ENCODE data around the gene METRNL. TPM values are rescaled to one million over a fixed set of nuclear protein-coding genes. Genes with fewer than 3 reads are reported as not detected.
"Not testable (repeated sequence)": the region's sequence is repeated elsewhere in the genome, so short reads cannot be mapped to it uniquely, and the experiment has no call there.

METRNL gene
- total RNA-seq, 2 experiments from 2014 or later = 11.1 to 13.2 TPM

GRCh38 chr17:83042522-83043158 lies 36.8 kb upstream of the METRNL start:
- ATAC-seq (ENCODE audit: low read depth) (no peak), DNase-seq (no peak)
- Mint-ChIP-seq H3K4me3 (no peak overlapping the region), H3K27me3 (no peaks in the 10 kb centered on the region), H3K36me3 (peaks cover 65% of the 10 kb centered on the region), H3K9me3 (peaks cover 19% of the 10 kb centered on the region), H3K27ac (no peak overlapping the region), H3K4me1 (peaks cover 14% of the 10 kb centered on the region)
- POLR2A ChIA-PET = interaction anchor here (0.6 kb wide), 1 partner anchor 156 kb away, joined by 5 read pairs; no protein-coding TSS in a partner anchor

DNA sequence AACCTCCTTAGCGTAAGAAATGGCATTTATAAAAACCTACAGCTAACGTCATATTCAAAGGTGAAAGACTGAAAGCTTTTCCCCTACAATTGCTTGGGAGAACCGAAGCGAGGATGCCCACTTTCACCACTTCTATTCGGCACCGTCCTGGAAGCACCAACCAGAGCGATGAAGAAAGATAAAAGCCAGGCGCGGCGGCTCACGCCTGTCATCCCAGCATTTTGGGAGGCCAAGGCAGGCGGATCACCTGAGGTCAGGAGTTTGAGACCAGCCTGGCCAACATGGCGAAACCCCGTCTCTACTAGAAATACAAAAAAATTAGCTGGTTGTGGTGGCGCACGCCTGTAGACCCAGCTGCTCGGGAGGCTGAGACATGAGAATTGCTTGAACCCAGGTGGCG lies 34.9 kb upstream of the METRNL start:
- DNase-seq; POLR2A ChIA-PET; H3K4me3 Mint-ChIP-seq; H3K27ac Mint-ChIP-seq; H3K27me3 Mint-ChIP-seq; ATAC-seq (ENCODE audit: low read depth): not testable (repeated sequence)
- peaks cover 21% of the 10 kb centered on the region for H3K9me3 Mint-ChIP-seq
- peaks cover 71% of the 10 kb centered on the region for H3K36me3 Mint-ChIP-seq
- peaks cover 29% of the 10 kb centered on the region for H3K4me1 Mint-ChIP-seq

DNA sequence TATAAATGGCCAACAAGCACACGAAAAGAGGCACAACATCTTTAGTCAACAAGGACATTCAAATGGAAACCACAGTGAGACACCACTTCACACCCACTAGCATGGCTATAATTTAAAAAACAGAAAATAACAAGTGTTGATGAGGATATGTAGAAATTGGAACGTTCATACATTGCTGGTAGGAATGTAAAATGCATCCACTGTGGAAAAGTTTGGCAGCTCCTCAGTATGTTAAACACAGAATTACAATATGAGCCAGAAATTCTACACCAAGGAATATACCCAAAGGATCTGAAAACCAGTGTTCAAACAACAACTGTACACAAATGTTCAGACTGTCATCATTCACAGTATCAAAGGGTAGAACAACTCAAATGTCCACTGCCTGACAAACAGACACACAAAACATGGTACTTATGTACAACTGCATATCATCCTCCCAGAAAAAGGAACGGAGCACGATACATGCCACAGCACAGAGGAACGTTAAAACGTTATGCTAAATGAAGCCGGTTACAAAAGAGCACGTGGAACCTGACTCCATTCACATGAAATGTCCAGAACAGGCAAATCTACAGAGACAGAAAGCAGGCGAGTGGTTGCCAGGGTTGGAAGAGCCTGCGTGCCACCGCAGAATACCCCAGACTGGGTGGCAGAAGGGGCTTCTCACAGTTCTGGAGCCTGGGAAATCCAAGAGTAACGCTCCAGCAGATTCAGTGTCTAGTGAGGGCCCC lies 32.8 kb upstream of the METRNL start:
- Mint-ChIP-seq H3K4me1 (peaks cover 33% of the 10 kb centered on the region), H3K36me3 (peaks cover 52% of the 10 kb centered on the region), H3K9me3 (peaks cover 14% of the 10 kb centered on the region), H3K27me3 (no peaks in the 10 kb centered on the region), H3K4me3 (no peak overlapping the region), H3K27ac (no peak overlapping the region)
- ATAC-seq (ENCODE audit: low read depth) = no peak
- POLR2A ChIA-PET = no interaction called here
- no peak for DNase-seq

DNA sequence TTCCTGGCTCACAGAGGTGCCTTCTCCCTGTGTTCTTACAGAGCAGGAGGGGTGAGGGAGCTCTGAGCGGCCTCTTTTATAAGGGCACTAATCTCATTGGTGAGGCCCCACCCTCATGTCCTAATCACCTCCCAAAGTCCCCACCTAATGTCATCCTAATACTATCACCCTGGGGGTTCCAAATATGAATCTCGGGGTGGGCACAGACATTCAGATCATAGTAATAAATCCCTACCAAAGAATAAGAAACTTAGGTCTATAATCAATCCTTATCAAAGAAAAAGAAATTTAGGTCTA lies 32.3 kb upstream of the METRNL start:
- Mint-ChIP-seq H3K27me3 (no peaks in the 10 kb centered on the region), H3K4me1 (peaks cover 35% of the 10 kb centered on the region), H3K36me3 (peaks cover 47% of the 10 kb centered on the region), H3K27ac (no peak overlapping the region), H3K9me3 (peaks cover 12% of the 10 kb centered on the region), H3K4me3 (no peak overlapping the region)
- ATAC-seq (ENCODE audit: low read depth) (no peak), DNase-seq (no peak)
- POLR2A ChIA-PET = no interaction called here

GRCh38 chr17:83047818-83048475 lies 31.5 kb upstream of the METRNL start:
- POLR2A ChIA-PET = interaction anchor here (1.1 to 2.3 kb wide), 4 partner anchors 19 to 184 kb away, joined by 3 to 8 read pairs (median 3); no protein-coding TSS in a partner anchor
- H3K4me1 Mint-ChIP-seq = peaks cover 33% of the 10 kb centered on the region
- DNase-seq; H3K27me3 Mint-ChIP-seq; ATAC-seq (ENCODE audit: low read depth); H3K9me3 Mint-ChIP-seq: not testable (repeated sequence)
- peak overlapping the region; percentile 82 for H3K4me3 Mint-ChIP-seq
- H3K27ac Mint-ChIP-seq = peak overlapping the region; percentile 89
- H3K36me3 Mint-ChIP-seq = peaks cover 38% of the 10 kb centered on the region

DNA sequence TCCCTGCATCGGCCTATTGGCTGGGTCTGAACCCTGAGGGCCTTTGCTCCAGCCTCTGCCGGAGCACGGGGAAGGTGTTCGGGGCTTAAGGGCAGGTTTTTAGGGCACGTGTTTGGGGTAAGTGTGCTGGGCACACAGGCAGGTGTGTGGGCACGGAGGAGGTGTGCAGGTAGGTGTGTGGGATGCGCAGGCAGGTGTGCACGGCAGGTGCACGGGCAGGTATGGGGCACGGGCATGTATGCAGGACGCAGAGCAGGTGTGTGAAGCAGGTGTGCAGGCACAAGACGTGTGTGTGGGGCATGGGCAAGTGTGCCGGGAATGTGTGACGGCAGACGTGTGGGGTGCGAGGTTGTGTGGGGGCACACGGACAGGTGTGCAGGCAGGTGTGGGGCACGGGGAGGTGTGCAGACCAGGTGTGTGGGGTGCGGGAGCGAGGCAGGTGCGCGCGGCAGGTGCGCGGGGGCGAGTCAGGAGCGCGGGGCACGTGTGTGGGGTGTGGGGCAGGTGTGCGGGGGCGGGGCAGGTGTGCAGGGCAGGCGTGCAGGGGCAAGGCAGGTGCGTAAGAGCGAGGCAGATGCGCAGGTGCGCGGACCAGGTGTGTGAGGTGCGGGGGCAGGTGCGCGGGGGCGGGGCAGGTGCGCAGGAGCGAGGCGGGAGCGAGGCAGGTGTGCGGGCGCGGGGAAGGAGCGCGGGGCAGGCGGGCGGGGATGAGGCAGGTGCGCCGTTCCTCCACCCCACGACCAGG lies 28.6 kb upstream of the METRNL start:
- H3K27me3 Mint-ChIP-seq = no peaks in the 10 kb centered on the region
- H3K27ac Mint-ChIP-seq = peak overlapping the region; percentile 95
- peaks cover 6% of the 10 kb centered on the region for H3K9me3 Mint-ChIP-seq
- peaks cover 34% of the 10 kb centered on the region for H3K4me1 Mint-ChIP-seq
- ATAC-seq (ENCODE audit: low read depth) = no peak
- POLR2A ChIA-PET = interaction anchor here (1.0 to 2.0 kb wide), 5 partner anchors 10 to 187 kb away, joined by 3 to 11 read pairs (median 5); partner anchors contain the start of gene METRNL
- no peak for DNase-seq
- peak overlapping the region; percentile 86 for H3K4me3 Mint-ChIP-seq
- peaks cover 17% of the 10 kb centered on the region for H3K36me3 Mint-ChIP-seq

DNA sequence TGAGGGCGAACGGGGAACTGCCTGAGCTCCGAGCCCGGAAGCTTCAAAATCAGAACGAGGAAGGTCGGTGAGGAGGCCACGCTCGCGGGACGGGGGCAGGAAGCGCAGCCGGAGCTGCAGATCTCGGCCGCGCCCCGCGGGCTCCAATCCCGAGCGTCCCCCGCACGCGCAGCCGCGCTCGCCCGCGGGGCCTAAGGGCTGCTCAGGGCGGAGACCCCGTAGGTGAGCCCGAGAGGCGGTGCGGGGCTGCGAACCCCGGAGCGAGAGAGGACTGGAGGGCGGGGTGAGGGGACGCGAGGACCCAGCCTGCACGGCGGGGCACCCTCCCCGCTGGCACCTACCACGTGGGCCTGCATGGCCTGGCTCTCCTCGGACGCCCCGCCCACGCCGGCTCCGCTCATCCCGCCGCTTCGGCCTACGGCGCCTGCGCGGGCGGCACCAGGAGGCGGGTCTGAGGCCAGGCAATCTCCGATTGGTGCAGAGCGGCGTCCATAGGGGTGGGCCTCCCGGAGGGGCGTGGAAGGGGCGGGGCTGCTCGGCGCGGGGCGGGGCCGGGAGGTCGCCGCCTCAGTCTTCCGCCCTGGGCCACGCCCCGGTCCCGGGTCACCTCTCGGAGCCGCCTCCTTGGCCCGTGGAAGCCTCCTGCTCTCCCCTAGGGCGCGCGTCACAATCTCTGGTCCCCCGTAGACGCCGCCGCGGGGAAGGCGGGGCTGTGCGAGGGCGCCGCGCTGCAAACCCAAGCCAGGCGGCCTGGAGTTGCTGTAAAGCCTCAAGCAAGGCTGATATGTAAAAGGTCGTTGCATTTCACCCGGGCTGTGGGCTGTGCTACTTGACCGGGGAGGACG lies 27.8 kb upstream of the METRNL start:
- ATAC-seq (ENCODE audit: low read depth) (peak; percentile 89), DNase-seq (peak; percentile 99)
- Mint-ChIP-seq H3K4me1 (peaks cover 32% of the 10 kb centered on the region), H3K27ac (peak overlapping the region; percentile 95), H3K36me3 (peaks cover 11% of the 10 kb centered on the region), H3K4me3 (peak overlapping the region; percentile 86), H3K9me3 (peaks cover 4% of the 10 kb centered on the region), H3K27me3 (no peaks in the 10 kb centered on the region)
- POLR2A ChIA-PET = interaction anchor here (1.0 to 2.0 kb wide), 5 partner anchors 11 to 187 kb away, joined by 3 to 11 read pairs (median 5); partner anchors contain the start of gene METRNL

- ATAC-seq (ENCODE audit: low read depth) (no peak), DNase-seq (no peak)
- Mint-ChIP-seq H3K4me3 (peak overlapping the region; percentile 78), H3K36me3 (peaks cover 7% of the 10 kb centered on the region), H3K9me3 (peaks cover 1% of the 10 kb centered on the region), H3K27me3 (no peaks in the 10 kb centered on the region), H3K27ac (peak overlapping the region; percentile 93), H3K4me1 (peaks cover 30% of the 10 kb centered on the region)
- POLR2A ChIA-PET = interaction anchor here (1.6 to 2.0 kb wide), 2 partner anchors 11 to 147 kb away, joined by 5 to 11 read pairs; no protein-coding TSS in a partner anchor
These were observed 27.2 kb upstream of the METRNL start for GRCh38 chr17:83052241-83052564.

DNA sequence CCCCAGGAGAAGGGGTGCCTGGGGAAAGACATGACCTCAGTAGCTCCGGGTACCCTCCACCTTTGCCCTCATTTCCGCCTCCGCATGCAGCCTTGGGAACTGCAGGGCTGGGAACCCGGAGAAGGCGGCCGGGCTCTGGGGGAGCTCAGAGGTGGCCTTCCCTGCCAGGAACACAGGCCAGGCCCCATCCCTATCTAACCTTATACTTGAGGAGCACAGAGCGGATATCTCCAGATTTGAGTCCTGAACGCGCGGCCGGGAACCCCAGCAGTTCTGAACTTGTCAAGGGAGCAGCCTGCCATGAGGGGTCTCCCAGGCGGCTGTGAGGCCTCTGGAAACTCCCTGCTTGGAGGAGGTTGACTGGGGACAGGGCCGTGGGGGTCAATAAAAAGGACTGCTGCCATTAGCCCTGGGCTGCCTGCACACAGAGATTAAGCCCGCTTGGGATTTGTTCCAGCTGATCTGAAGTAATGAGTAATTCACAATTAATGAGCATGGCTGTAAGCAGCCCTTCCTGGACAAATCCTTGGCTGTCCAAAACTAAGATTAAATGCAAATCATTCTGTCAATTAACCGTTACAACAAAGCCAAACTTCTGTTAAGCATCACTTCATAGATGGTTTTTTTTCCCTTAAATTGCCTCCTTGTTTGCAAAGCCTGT lies 26.3 kb upstream of the METRNL start:
- ATAC-seq (ENCODE audit: low read depth) = no peak
- Mint-ChIP-seq H3K27me3 (no peaks in the 10 kb centered on the region), H3K9me3 (peaks cover 1% of the 10 kb centered on the region), H3K4me1 (peaks cover 26% of the 10 kb centered on the region), H3K27ac (peak overlapping the region; percentile 97), H3K36me3 (peaks cover 3% of the 10 kb centered on the region), H3K4me3 (no peak overlapping the region)
- POLR2A ChIA-PET = interaction anchor here (1.2 to 1.5 kb wide), 2 partner anchors 10 to 67 kb away, joined by 4 read pairs; no protein-coding TSS in a partner anchor
- peak; percentile 32 for DNase-seq

- Mint-ChIP-seq H3K27me3 (no peaks in the 10 kb centered on the region), H3K36me3 (no peaks in the 10 kb centered on the region), H3K9me3 (no peaks in the 10 kb centered on the region), H3K4me1 (peaks cover 20% of the 10 kb centered on the region), H3K27ac (peak overlapping the region; percentile 97), H3K4me3 (peak overlapping the region; percentile 79)
- DNase-seq = peak; percentile 52
- POLR2A ChIA-PET = interaction anchor here (0.6 to 1.5 kb wide), 3 partner anchors 9 to 146 kb away, joined by 4 read pairs; no protein-coding TSS in a partner anchor
- ATAC-seq (ENCODE audit: low read depth) = peak; percentile 11
These were observed 25.5 kb upstream of the METRNL start for GRCh38 chr17:83053739-83054451.

GRCh38 chr17:83054518-83055125 lies 24.8 kb upstream of the METRNL start:
- DNase-seq = no peak
- POLR2A ChIA-PET = interaction anchor here (0.6 to 1.5 kb wide), 3 partner anchors 8 to 146 kb away, joined by 4 read pairs; no protein-coding TSS in a partner anchor
- H3K27me3 Mint-ChIP-seq = no peaks in the 10 kb centered on the region

More at GRCh38 chr17:83054518-83055125, 24.8 kb upstream of the METRNL start:
- Mint-ChIP-seq H3K4me3 (peak overlapping the region; percentile 19), H3K9me3 (no peaks in the 10 kb centered on the region), H3K27ac (peak overlapping the region; percentile 61), H3K36me3 (no peaks in the 10 kb centered on the region), H3K4me1 (peaks cover 16% of the 10 kb centered on the region)
- ATAC-seq (ENCODE audit: low read depth) = no peak

Measured in activated naive CD8-positive, alpha-beta T cell treated with anti-CD3 and anti-CD28 coated beads, Interleukin-2, amount 10 ng/mL, durations not matched to agents 7 days and 5 days (primary cell).